HG03565 (cell line): Measurements from ENCODE around the gene TBC1D9.
A peak's percentile ranks its signal among the peaks of the same experiment; 100 is the strongest.

ENCODE experiments used
- ATAC-seq: cut with Tn5 transposase; IDR thresholded peaks from one replicate; pipeline ENCODE4 v1.9.1; 2021; ENCODE audit warnings: mild to moderate bottlenecking, moderate library complexity; ENCODE audit not compliant: unreplicated experiment

The TBC1D9 gene

GRCh38 chr4:140697709-140698560 lies 58.2 kb downstream of the TBC1D9 start:
- ATAC-seq: no peak

DNA sequence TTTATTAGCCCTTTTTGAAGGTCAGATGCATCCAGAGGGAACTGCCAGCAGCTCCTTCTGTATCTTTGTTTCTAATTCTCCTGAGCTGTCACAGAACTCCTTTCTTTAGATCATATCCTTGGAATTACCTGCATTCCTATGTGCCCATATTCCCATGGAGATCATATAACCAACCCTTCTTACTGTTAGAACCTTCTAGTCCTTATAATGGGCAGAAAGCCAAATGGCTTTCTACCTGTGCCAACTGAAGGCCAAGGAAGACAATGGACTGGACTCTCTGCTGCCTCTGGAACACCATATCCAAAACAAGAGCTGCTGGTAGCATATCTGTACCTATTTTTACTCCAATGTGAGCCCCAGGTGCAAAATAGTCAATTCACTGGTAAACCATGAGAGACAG lies 60.7 kb downstream of the TBC1D9 start:
- ATAC-seq: no peak

DNA sequence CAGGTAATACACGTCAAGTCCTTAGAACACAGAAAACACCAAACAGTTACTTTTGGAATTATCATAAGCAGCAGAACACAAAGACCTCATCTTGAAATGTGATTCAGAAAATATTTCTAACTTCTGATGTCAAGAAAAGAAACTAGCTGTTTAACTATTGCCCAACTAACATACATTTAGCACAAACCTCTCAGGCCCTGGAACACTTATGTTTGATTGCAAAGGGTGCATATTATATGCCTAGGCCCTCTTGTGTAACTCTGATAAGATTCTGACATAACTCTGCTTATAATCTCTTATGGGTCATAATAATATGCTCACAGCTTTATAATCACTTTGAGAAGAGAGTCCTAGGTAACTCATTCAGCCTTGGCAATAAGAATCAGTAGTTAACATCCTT lies 62.6 kb downstream of the TBC1D9 start:
- ATAC-seq: no peak

DNA sequence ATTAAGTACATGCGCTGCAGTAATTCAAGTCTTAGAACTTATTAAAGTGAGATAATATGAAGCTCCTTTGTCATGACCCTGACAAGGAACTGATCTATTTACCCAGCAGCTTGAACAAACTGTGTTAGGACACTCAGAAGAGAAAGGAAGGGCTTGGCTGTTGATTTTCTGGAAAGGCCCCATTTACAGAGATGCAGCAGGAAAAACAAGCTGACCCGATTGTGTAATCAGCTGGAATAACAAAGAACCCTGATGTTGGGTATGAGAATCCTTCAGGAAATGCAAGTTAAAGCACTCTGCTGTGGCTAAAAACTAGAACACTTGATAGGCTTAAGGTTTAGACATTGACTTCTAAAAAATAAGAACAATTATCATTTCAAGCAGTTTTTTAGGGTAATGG lies 64.8 kb downstream of the TBC1D9 start:
- no peak for ATAC-seq

DNA sequence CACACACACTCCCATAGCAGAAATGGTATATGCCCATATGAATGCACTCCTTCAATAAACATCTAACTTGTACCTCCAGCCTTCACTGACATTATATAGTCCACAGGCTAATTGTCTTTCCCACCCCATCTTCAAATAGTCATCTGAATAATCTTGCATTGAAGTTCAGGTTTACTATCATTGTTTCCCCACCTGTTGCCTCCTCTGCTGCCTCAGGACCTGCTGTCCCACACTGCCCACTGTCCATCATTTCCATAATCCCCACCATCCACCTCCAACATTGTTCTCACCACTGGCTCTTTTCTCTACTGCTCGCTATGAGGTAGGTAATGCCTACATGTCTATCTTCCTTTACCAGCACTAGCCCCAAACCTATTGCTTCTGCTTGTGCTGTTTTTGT lies 66.1 kb downstream of the TBC1D9 start:
- ATAC-seq: no peak

- no peak for ATAC-seq
Measured at GRCh38 chr4:140689623-140690022, 66.6 kb downstream of the TBC1D9 start.

DNA sequence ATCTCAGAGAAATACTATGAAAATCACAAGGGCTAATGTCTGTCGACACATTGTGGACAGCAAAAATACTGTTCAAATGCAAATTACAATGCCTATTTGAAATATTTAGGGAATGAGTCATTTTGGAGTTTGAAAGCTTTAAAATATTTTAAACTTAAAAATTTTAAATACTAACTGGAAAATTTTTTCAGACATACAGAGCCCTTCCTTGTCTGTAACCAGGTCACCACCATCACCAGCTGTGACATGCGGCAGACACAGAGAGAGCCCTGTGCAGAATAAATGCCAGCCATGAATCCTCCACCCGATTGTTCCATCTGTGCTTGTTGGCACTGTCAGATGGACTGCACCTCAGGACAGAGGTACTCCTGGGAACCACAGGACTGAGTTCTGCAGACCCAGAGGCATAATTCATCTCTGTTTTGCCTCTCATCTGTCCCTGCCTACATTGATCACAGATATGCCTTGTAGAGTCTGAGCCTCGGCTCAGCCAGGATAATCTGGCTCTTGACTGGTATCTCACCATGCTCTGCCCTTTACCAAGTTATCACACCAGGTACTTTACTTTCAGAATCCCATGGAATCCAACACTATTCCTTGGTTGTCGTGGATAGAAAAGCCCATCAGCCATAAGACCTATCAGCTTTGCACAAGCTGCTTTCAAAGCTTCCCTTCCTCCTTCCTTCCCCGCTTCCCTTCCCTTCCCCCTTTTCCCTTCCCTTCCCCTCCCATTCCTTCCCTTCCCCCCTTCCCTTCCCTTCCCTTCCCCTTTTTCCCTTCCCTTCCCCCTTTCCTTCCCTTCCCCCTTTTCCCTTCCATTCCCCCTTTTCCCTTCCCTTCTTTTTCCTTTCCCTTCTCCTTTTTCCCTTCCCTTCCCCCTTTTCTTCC lies 67.2 kb downstream of the TBC1D9 start:
- ATAC-seq: no peak

- no peak for ATAC-seq
Measured at GRCh38 chr4:140686796-140687195, 69.4 kb downstream of the TBC1D9 start.

GRCh38 chr4:140684314-140684713 lies 71.9 kb downstream of the TBC1D9 start:
- no peak for ATAC-seq

DNA sequence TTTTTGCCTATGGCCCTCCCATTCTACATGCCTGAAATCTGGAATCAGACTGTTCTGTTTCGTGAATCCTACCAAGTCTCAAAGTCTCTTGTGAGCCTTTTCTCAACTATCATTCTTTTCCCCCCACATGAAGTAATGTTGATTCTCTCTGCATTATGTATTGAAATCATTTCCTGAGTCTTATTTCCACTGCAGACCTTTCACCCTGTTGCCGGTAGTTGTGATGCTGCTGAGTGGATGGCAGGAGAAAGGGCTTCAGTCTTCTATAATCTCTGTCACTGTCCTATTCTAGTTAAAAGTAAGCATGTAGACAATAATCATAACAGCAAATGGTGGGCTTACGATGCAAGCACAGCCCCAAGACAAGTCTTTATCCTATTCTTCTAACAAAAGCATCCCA lies 75.0 kb downstream of the TBC1D9 start:
- no peak for ATAC-seq

DNA sequence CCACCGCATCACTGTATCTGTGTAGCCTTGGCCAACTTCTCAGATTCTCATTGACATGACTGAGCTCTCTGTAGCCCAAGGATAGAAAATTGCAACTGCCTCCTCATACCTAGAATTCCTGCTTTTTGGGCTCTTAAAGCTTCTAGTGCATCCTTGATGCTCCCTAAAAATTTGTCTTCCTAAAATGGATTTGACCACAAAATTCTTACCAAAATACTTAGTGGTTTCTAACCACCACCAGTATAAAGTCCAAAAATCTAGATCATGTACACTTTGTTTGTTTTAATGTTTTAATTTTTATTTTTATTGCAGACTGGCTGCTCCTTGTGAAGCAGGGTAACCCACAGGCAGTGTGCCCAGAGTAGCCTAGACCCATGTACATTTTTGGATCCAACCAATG lies 75.5 kb downstream of the TBC1D9 start:
- ATAC-seq: no peak

- ATAC-seq: no peak
Measured at GRCh38 chr4:140679576-140679975, 76.6 kb downstream of the TBC1D9 start.

DNA sequence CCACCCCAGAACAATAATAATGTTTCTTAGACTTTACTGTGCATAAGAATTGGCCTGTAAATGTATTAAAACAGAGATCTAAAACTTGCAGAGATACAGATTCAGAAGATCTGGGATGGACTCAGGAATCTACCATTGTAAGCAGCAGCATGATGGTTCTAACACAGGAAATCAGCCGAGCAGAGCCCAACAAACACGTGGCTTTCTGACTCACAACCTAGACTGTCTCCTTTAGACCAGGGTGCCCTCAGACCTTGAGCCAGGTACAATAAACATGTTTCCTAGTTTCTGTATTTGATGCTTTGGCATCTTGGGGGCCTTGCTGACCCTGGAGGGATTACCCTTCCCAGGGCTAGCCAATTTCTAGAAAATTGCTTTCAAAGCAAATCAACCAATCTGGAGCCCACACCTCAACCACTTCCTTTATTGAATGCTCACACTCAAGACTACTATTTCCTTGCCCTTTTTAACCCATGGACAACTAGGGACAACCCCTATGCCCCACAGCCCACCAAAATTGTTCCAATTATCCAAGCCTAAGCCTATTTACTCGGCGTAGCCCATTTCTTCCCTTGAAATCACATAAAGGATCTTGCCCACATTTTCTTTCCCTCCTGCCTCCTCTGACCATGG lies 80.5 kb downstream of the TBC1D9 start:
- no peak for ATAC-seq

- no peak for ATAC-seq
Measured at GRCh38 chr4:140673729-140674128, 82.5 kb downstream of the TBC1D9 start.

- no peak for ATAC-seq
Measured at GRCh38 chr4:140672416-140672815, 83.8 kb downstream of the TBC1D9 start.

DNA sequence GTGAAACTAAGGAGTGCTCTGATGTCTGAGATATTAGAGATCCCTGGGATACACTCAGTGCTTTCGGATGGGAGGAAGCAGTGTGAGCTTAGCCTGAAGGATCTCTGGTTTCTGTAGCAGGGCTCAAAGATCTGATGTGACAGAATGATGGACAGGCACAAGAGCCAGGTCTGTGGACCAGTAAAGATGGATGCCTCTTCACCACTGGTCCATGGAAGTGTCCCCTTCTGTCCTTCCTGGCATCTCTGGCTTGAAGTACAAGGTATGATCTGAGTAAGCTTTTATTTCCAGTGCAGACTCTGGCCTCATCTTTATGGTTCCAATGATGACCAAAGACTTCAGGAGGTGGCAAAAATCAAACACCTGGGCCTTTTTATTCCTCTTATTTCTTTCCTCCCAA lies 88.1 kb downstream of the TBC1D9 start:
- ATAC-seq: no peak

DNA sequence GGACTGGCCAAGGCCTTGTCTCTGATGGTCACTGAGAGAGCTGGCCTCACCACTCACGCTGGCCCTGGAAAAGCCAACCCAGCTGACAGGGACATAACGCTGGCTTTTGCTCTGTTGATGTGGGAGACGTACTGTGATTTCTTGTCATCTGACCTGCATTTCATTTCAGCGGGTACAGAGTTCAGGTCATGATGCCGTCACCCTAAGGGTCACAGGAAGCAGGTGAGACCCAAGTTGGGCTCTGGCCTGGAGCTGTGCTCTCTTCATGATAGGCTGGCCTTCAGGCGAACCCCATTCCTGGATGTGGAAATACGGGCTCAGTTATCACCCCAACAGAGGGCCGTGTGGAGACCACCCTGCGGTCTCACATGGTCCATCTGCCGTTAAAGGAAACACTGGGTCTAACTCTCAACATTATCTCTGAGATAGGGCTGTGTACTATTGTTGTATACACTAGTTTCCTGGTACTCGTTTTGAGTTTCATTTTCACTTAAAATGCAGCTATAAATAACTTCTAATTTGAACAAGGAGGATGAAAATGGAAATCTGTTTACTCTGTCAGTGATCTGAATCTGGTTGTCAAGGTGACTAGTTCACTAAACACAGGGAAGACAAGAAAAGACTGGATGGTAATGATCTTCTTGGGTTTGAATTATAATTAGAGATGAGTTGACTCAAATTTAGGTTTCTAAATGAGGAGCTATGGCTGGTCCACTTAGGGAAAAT lies 89.1 kb downstream of the TBC1D9 start:
- peak; percentile 59 for ATAC-seq

DNA sequence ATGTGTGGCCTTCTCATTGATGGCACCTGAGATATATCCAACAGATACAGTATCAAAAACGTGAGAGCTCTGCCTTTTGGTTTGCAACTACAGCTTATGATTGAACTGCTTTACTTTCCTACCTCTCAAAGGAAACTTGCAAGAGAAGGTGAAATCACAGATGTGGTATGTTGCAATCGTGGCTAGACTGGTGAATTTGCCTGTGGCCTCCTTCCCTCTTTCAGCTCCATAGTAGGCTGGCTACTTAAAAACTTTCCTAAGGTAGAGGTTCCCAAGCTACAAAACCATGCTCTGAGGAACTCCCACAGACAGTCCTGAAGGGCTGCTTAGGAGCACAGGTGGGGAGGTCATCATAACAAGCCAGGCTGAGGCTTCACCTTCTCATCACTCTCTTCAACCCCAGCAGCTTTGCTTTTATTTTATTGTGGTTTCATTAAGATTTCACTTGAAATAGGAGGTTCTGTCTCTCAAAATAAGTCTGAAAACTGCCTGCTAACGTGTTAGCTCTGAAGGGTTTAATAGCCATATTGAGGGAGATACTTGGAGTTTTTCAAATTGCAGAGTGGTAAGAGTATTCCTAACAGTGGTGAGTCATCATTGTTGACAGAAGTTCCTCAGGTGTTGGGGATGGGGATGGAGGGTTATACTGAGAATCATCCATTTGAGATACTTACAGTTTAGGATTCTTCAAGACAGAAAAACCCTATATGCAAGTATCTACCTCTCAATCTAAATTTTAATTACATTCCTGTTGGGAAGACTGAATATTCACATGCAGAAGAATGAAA lies 93.9 kb downstream of the TBC1D9 start:
- ATAC-seq: no peak

DNA sequence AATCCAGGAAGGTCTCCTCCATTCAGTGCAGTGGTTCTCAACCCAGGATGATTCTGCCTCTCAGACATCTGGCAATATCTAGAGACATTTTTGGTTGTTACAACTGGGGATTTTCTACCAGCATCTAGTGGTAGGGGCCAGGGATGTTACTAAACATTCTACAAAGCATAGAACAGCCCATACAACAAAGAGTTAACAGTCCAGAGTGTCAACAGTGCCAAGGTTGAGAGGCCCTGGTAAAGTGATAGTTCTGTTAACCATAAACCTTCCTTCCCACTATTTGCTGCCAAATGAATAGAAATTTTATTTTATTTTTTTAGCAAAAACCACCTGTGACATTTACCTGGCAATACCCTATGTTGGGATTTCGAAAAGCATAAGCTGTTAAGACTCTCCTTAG lies 94.6 kb downstream of the TBC1D9 start:
- ATAC-seq: no peak
